Measurements from ENCODE around the gene LCT.

DNA sequence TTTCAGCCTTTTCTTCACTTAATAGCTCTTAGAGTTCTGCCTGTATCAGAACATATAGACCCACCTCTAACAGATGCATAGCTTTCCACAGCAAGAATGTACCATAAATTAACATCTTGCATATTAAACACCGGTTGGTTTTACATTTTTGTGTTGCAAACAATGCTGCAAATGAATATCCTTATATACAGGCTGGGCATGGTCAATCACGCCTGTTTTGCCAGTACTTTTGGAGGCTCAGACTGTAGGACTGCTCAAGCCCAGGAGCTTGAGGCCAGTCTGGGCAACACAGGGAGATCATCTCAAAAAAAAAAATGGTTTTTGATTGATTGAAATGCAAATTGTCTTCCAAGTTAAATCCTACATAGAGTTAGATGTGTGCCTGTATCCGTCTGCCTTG lies 1.5 kb upstream of the LCT start:
- TF ChIP-seq, protein P1, sequence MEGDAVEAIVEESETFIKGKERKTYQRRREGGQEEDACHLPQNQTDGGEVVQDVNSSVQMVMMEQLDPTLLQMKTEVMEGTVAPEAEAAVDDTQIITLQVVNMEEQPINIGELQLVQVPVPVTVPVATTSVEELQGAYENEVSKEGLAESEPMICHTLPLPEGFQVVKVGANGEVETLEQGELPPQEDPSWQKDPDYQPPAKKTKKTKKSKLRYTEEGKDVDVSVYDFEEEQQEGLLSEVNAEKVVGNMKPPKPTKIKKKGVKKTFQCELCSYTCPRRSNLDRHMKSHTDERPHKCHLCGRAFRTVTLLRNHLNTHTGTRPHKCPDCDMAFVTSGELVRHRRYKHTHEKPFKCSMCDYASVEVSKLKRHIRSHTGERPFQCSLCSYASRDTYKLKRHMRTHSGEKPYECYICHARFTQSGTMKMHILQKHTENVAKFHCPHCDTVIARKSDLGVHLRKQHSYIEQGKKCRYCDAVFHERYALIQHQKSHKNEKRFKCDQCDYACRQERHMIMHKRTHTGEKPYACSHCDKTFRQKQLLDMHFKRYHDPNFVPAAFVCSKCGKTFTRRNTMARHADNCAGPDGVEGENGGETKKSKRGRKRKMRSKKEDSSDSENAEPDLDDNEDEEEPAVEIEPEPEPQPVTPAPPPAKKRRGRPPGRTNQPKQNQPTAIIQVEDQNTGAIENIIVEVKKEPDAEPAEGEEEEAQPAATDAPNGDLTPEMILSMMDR (IDR thresholded peaks at IDR 0.05), result no peak
- TF ChIP-seq POLR2A (IDR thresholded peaks at IDR 0.05; ENCODE audit: low read depth), result no peak

Measured in esophagus muscularis mucosa (tissue), 3 donors.